Omental fat pad (tissue), 4 donors: ENCODE data around the gene MAP1LC3B2. TPM values are rescaled to one million over a fixed set of nuclear protein-coding genes. Genes with fewer than 3 reads are reported as not detected.

Source experiments
- ATAC-seq: fragments of 150-250 bp; one replicate; pipeline ENCODE4 v1.9.1; 2016; ENCODE audit warnings: mild to moderate bottlenecking, moderate library complexity; ENCODE audit not compliant: low FRiP score
- DNase-seq: peaks from one replicate; pipeline ENCODE4 v3.0.0-alpha.2; 2019; ENCODE audit warnings: low spot score
- total RNA-seq, 4 donors: library from RNA; depleted of rRNA; stranded (reverse); fragments of >200 nt; gene quantifications; one replicate each; pipeline ENCODE4 v1.1.0, GENCODE V29; 2016
- TF ChIP-seq, protein P1 (sequence below), 3 donors: fragments of 450-650 bp; IDR thresholded peaks; one replicate each; pipeline ENCODE4 v1.5.1; 2016 to 2017; ENCODE audit warnings: antibody characterized with exemption in 3 of 3, mild to moderate bottlenecking in 3 of 3, moderate library complexity in 2 of 3

The MAP1LC3B2 gene
- total RNA-seq, 4 donors from 2014 or later = 1.7 to 7.1 TPM; not detected in 2

DNA sequence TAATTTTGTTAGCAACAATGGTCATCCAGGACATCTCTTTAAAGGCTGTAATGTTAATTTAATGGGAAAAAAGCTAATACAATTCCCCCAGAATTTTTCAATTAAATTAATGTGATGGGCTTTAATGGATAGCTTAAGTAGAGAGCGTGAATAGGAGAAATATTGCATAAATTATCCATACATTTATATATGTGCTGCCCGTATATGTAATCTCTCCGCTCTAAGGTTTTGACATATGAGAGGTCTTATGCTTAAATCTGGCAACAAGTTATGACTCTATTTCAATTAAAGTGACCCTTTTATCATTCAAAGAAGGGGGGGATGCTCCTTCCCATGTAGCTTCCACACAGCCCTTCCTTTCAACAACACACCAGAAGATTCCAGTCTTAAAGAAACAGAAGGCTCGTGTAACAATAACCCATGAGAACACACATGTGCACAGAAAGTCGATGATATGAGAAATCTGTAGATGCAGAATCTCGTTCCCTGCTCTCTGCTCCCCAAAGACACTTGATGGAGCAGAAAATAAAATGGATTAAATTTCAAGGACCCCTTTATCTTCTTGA, 24.0 kb downstream of the MAP1LC3B2 start:
- ATAC-seq (no peak), DNase-seq (no peak)
- TF ChIP-seq, protein P1, sequence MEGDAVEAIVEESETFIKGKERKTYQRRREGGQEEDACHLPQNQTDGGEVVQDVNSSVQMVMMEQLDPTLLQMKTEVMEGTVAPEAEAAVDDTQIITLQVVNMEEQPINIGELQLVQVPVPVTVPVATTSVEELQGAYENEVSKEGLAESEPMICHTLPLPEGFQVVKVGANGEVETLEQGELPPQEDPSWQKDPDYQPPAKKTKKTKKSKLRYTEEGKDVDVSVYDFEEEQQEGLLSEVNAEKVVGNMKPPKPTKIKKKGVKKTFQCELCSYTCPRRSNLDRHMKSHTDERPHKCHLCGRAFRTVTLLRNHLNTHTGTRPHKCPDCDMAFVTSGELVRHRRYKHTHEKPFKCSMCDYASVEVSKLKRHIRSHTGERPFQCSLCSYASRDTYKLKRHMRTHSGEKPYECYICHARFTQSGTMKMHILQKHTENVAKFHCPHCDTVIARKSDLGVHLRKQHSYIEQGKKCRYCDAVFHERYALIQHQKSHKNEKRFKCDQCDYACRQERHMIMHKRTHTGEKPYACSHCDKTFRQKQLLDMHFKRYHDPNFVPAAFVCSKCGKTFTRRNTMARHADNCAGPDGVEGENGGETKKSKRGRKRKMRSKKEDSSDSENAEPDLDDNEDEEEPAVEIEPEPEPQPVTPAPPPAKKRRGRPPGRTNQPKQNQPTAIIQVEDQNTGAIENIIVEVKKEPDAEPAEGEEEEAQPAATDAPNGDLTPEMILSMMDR (IDR thresholded peaks at IDR 0.05) = no peak

- TF ChIP-seq, protein P1 (IDR thresholded peaks at IDR 0.05) = no peak
- DNase-seq (no peak), ATAC-seq (no peak)
Observed at GRCh38 chr12:116587270-116587669, 28.1 kb downstream of the MAP1LC3B2 start.

- no peak for ATAC-seq
- DNase-seq = no peak
- TF ChIP-seq, protein P1 (IDR thresholded peaks at IDR 0.05) = no peak
Observed at GRCh38 chr12:116588390-116589028, 29.3 kb downstream of the MAP1LC3B2 start.

- TF ChIP-seq, protein P1 (IDR thresholded peaks at IDR 0.05) = no peak
- DNase-seq (no peak), ATAC-seq (no peak)
Observed at GRCh38 chr12:116589581-116589980, 30.4 kb downstream of the MAP1LC3B2 start.

DNA sequence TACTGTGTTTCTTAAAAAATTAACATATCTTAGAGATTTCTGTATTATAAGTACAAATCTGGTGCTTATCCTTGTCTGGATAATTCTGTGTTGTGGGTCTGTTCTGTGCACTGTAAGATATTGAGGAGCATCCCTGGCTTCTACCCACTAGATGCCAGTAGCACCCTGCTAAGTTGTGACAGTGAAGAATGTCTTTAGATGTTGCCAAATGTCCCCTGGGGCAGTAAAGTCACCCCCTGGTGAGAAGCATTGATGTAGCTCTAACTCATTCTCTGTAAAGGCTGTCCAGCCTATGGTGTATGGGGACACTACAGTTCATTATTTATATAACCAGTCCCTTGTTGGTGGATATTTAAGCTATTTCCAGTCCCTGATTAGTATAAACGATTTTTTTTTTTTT, 31.4 kb downstream of the MAP1LC3B2 start:
- TF ChIP-seq, protein P1 (IDR thresholded peaks at IDR 0.05) = no peak
- ATAC-seq (no peak), DNase-seq (no peak)

- TF ChIP-seq, protein P1 (IDR thresholded peaks at IDR 0.05) = no peak
- DNase-seq = no peak
Observed at GRCh38 chr12:116591855-116592637, 32.9 kb downstream of the MAP1LC3B2 start.

More at GRCh38 chr12:116591855-116592637, 32.9 kb downstream of the MAP1LC3B2 start:
- peak; percentile 94 for ATAC-seq
